Mesenchymal stem cell (in vitro differentiated cells and primary cell): ENCODE data around the gene TMEM184C.

ENCODE experiments used
- DNase-seq: peaks from one replicate; pipeline ENCODE4 v3.0.0-alpha.2; 2013
- H2AFZ ChIP-seq: one replicate; pipeline ENCODE4 v1.6.1; 2013; ENCODE audit warnings: low read depth, mild to moderate bottlenecking, control low read depth, inconsistent platforms, low read length, moderate library complexity
- H2AK5ac ChIP-seq: 2 replicates; pipeline ENCODE4 v1.6.1; 2013; ENCODE audit warnings: low read length, moderate library complexity, mild to moderate bottlenecking, inconsistent platforms; ENCODE audit not compliant: severe bottlenecking
- H2BK120ac ChIP-seq: one replicate; pipeline ENCODE4 v1.6.1; 2013; ENCODE audit warnings: low read depth, mild to moderate bottlenecking, inconsistent platforms, low read length, moderate library complexity
- H2BK12ac ChIP-seq, 2 experiments: one replicate each; pipeline ENCODE4 v1.6.1; 2013; ENCODE audit warnings: inconsistent platforms in 2 of 2, low read length in 2 of 2, mild to moderate bottlenecking in 2 of 2, moderate library complexity in 2 of 2, control low read depth in 1 of 2
- H2BK15ac ChIP-seq: one replicate; pipeline ENCODE4 v1.6.1; 2013; ENCODE audit warnings: mild to moderate bottlenecking, low read depth, inconsistent platforms; ENCODE audit not compliant: poor library complexity, severe bottlenecking
- H2BK5ac ChIP-seq: 2 replicates; pipeline ENCODE4 v1.6.1; 2013; ENCODE audit warnings: low read depth, mild to moderate bottlenecking, low read length, control low read depth, inconsistent platforms; ENCODE audit not compliant: poor library complexity, severe bottlenecking
- H3K14ac ChIP-seq, 2 experiments: one replicate each; pipeline ENCODE4 v1.6.1; 2013; ENCODE audit warnings: inconsistent platforms in 2 of 2, low read length in 2 of 2, control low read depth in 1 of 2, mild to moderate bottlenecking in 1 of 2, moderate library complexity in 1 of 2
- H3K18ac ChIP-seq, 2 experiments: one replicate each; pipeline ENCODE4 v1.6.1; 2013; ENCODE audit warnings: inconsistent platforms in 2 of 2, low read length in 2 of 2, control low read depth in 1 of 2, low read depth in 1 of 2, mild to moderate bottlenecking in 1 of 2
- H3K23ac ChIP-seq, 2 experiments: one replicate each; pipeline ENCODE4 v1.6.1; 2013; ENCODE audit warnings: inconsistent platforms in 2 of 2, low read length in 2 of 2, mild to moderate bottlenecking in 2 of 2, moderate library complexity in 2 of 2, control low read depth in 1 of 2
- H3K27ac ChIP-seq: 2 replicates; pipeline ENCODE4 v1.5.1; 2013; ENCODE audit warnings: mild to moderate bottlenecking, moderate library complexity, low read length, control low read depth, inconsistent platforms; ENCODE audit not compliant: poor library complexity, severe bottlenecking
- H3K27me3 ChIP-seq, 2 experiments: 2 replicates each; pipeline versions ENCODE4 v1.6.1 to v1.7.0; 2013; ENCODE audit warnings: low read length in 2 of 2, mild to moderate bottlenecking in 2 of 2, moderate library complexity in 2 of 2, control low read depth in 1 of 2, inconsistent platforms in 1 of 2; ENCODE audit not compliant: control insufficient read depth in 1 of 2, insufficient read depth in 1 of 2
- H3K36me3 ChIP-seq, 2 experiments: 2 replicates each; pipeline versions ENCODE4 v1.6.1 to v1.7.0; 2013; ENCODE audit warnings: low read length in 2 of 2, control low read depth in 1 of 2, inconsistent platforms in 1 of 2, low read depth in 1 of 2, mild to moderate bottlenecking in 1 of 2; ENCODE audit not compliant: insufficient read depth in 2 of 2, control insufficient read depth in 1 of 2
- H3K4ac ChIP-seq, 2 experiments: one replicate each; pipeline ENCODE4 v1.6.1; 2013; ENCODE audit warnings: inconsistent platforms in 2 of 2, low read length in 2 of 2, mild to moderate bottlenecking in 2 of 2, moderate library complexity in 2 of 2, control low read depth in 1 of 2, low read depth in 1 of 2
- H3K4me1 ChIP-seq: 2 replicates; pipeline ENCODE4 v1.6.1; 2013; ENCODE audit warnings: low read depth, low read length, control low read depth; ENCODE audit not compliant: control insufficient read depth, insufficient read depth
- H3K4me2 ChIP-seq: 2 replicates; pipeline ENCODE4 v1.6.1; 2013; ENCODE audit warnings: low read length, mild to moderate bottlenecking, inconsistent platforms; ENCODE audit not compliant: poor library complexity, severe bottlenecking
- H3K4me3 ChIP-seq, 2 experiments: 2 replicates each; pipeline versions ENCODE4 v1.5.1 to v1.7.0; 2013; ENCODE audit warnings: low read length in 2 of 2, mild to moderate bottlenecking in 2 of 2, control low read depth in 1 of 2, low read depth in 1 of 2; ENCODE audit not compliant: insufficient read depth in 1 of 2
- H3K79me1 ChIP-seq: replicated peaks from 2 replicates; pipeline ENCODE4 v1.6.1; 2013; ENCODE audit warnings: mild to moderate bottlenecking, control low read depth, low read length, inconsistent platforms; ENCODE audit not compliant: poor library complexity, severe bottlenecking
- H3K9ac ChIP-seq: 2 replicates; pipeline ENCODE4 v1.7.0; 2013; ENCODE audit warnings: mild to moderate bottlenecking, low read length, moderate library complexity
- H3K9me3 ChIP-seq: 2 replicates; pipeline ENCODE4 v1.7.0; 2013; ENCODE audit warnings: mild to moderate bottlenecking, low read length; ENCODE audit not compliant: control insufficient read depth
- H4K8ac ChIP-seq: one replicate; pipeline ENCODE4 v1.6.1; 2013; ENCODE audit warnings: inconsistent platforms, mild to moderate bottlenecking, low read length, moderate library complexity
- H4K91ac ChIP-seq: one replicate; pipeline ENCODE4 v1.6.1; 2013; ENCODE audit warnings: mild to moderate bottlenecking, low read length, inconsistent platforms
- WGBS: methylation state at CpG from one replicate; pipeline ENCODE4 v1.1.7; 2013; ENCODE audit warnings: mixed read lengths; 5-methylcytosine and 5-hydroxymethylcytosine counted together

TMEM184C gene

DNA sequence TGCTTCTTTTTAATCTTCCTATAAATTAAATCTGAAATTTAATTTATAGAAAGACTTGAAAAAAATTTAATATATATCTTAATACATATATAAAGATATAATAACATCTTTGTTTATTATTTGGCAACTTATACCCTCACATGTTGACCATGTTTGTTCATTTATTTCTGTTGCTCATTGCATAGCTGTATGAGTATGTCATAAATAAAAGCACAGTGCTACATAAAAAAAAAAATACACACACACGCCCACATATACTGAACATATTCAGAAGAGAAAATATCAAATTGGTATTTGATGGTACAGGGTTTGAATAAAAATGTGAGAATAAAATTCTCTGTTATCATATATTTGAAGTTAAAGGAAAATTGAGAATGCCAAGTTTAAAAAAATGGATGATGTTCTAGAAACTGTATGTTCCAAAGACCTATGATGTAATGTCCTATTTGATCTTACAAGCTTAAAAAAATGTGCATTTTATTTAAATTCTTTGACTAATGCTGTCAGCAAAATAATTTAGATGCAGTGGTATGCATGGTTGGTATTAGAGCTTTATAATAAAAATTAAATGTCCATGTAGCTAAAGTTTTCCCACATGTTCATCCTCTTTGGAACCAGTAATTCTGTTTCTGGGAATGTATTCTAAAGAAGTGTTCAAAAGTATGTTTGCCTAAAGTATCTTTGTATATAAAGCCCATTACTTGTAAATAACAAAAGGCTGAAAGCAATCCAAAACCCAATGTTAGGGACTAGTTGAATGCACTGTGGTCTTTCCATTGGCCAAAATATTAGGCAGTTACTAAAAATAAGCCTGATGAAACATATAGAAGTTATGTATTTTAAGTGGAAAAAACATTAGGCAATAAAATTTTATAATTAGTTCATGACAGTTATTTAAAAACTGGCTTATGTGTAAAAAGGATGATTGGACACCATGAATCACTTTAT is 12.9 kb downstream of the TMEM184C start:
- Histone ChIP-seq H3K18ac (no peak overlapping the region), H3K27ac (no peak overlapping the region), H2AFZ (no peak overlapping the region), H3K27me3 (no peaks in the 10 kb centered on the region), H3K4me2 (no peak overlapping the region), H3K4ac (no peak overlapping the region), H4K8ac (no peak overlapping the region), H3K9me3 (no peaks in the 10 kb centered on the region), H3K14ac (no peak overlapping the region), H3K9ac (no peak overlapping the region), H3K79me1 (peaks cover 11% of the 10 kb centered on the region), H3K4me3 (no peak overlapping the region), H3K36me3 (peaks cover 24 to 98% of the 10 kb centered on the region in 2 experiments), H3K4me1 (no peaks in the 10 kb centered on the region), H4K91ac (no peak overlapping the region), H2AK5ac (no peak overlapping the region), H3K23ac (no peak overlapping the region), H2BK120ac (no peak overlapping the region), H2BK5ac (no peak overlapping the region), H2BK12ac (no peak overlapping the region), H2BK15ac (no peak overlapping the region)
- DNase-seq = no peak
- WGBS = no CpG with 5 or more reads among the region's 1 CpG

DNA sequence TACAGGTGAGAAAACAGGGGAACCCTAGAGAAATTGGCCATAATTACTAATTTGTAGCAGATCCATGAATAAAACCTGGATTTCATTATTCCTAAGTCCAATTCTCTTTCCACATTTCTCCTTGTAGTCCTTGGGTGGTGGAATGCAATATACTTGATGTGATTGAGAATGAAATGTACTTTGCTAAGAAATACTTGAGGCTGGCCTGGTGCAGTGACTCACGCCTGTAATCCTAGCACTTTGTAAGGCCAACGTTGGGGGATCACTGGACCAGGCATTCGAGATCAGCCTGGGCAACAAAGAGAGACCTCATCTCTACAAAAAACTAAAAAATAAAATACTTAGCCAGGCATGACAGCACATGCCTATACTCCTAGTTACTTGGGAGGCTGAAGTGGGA is 15.9 kb downstream of the TMEM184C start:
- H3K4me1 ChIP-seq = no peaks in the 10 kb centered on the region
- no peak overlapping the region for H3K9ac ChIP-seq
- H3K27ac ChIP-seq = peak overlapping the region; percentile 47
- H3K4ac ChIP-seq = no peak overlapping the region
- peaks cover 11% of the 10 kb centered on the region for H3K9me3 ChIP-seq
- no peaks in the 10 kb centered on the region for H3K27me3 ChIP-seq
- peaks cover 10 to 98% of the 10 kb centered on the region in 2 experiments for H3K36me3 ChIP-seq
- no peak overlapping the region for H2AK5ac ChIP-seq
- H2AFZ ChIP-seq = no peak overlapping the region
- no peak overlapping the region for H2BK5ac ChIP-seq
- no peak overlapping the region for H3K14ac ChIP-seq
- WGBS = 80% methylated on average over 3 of the region's 3 CpGs
- H2BK120ac ChIP-seq = no peak overlapping the region
- no peak overlapping the region for H2BK15ac ChIP-seq
- H4K91ac ChIP-seq = no peak overlapping the region
- H4K8ac ChIP-seq = no peak overlapping the region
- no peak overlapping the region for H3K18ac ChIP-seq
- peaks cover 2% of the 10 kb centered on the region for H3K79me1 ChIP-seq
- peak; percentile 15 for DNase-seq
- no peak overlapping the region for H2BK12ac ChIP-seq
- H3K4me3 ChIP-seq = no peak overlapping the region
- H3K23ac ChIP-seq = no peak overlapping the region
- H3K4me2 ChIP-seq = no peak overlapping the region

DNA sequence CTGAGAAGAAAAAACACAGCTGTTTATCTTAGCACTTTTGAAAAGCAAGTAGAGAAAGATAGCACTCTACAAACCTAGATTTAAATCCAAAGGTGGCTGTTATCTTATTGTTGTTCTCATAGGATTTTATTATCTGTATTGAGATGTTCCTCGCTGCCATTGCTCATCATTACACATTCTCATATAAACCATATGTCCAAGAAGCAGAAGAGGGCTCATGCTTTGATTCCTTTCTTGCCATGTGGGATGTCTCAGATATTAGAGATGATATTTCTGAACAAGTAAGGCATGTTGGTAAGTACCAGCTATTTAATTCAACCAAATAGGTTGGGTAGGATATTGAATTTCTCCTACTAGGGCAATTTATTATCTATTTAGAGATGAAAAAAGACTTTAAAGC is 16.4 kb downstream of the TMEM184C start:
- WGBS = no CpG with 5 or more reads among the region's 1 CpG

DNA sequence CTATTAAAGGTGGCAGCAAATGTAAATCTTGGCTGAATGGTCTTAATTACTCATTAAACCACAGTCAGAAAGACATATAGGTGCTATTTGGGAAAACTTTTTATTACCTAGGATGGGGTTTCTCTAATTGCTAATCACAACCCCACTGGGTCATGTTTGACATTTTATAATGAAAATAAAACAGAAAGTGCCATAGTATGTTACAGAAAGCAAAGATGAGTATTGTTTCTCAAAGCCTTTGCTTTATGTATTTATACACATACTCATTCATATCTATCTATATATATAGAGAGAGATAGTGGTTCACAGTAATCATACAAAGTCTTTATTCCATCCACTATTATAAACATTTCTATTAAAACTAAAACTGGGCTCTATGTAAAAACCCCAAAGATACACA is 18.2 kb downstream of the TMEM184C start:
- Histone ChIP-seq H3K14ac (no peak overlapping the region), H3K9me3 (peaks cover 11% of the 10 kb centered on the region), H3K9ac (no peak overlapping the region), H4K8ac (no peak overlapping the region), H2AK5ac (no peak overlapping the region), H3K4me1 (no peaks in the 10 kb centered on the region), H3K27me3 (no peaks in the 10 kb centered on the region), H3K27ac (no peak overlapping the region), H2BK12ac (no peak overlapping the region), H2BK15ac (no peak overlapping the region), H2AFZ (no peak overlapping the region), H3K23ac (no peak overlapping the region), H3K79me1 (peaks cover 3% of the 10 kb centered on the region), H3K4me2 (no peak overlapping the region), H4K91ac (no peak overlapping the region), H3K4ac (no peak overlapping the region), H3K4me3 (no peak overlapping the region), H2BK5ac (no peak overlapping the region), H3K36me3 (peaks cover 10 to 85% of the 10 kb centered on the region in 2 experiments), H2BK120ac (no peak overlapping the region), H3K18ac (no peak overlapping the region)
- no peak for DNase-seq

More for the DNA sequence above, 16.4 kb downstream of the TMEM184C start:
- Histone ChIP-seq H3K27me3 (no peaks in the 10 kb centered on the region), H3K27ac (no peak overlapping the region), H3K4ac (no peak overlapping the region), H3K4me1 (no peaks in the 10 kb centered on the region), H2AK5ac (no peak overlapping the region), H4K8ac (no peak overlapping the region), H3K18ac (no peak overlapping the region), H3K14ac (no peak overlapping the region), H2AFZ (no peak overlapping the region), H2BK12ac (no peak overlapping the region), H3K23ac (no peak overlapping the region), H3K9ac (no peak overlapping the region), H3K4me2 (no peak overlapping the region), H2BK120ac (no peak overlapping the region), H3K36me3 (peaks cover 10 to 98% of the 10 kb centered on the region in 2 experiments), H3K4me3 (no peak overlapping the region), H2BK15ac (no peak overlapping the region), H3K79me1 (peaks cover 2% of the 10 kb centered on the region), H4K91ac (no peak overlapping the region), H3K9me3 (peaks cover 11% of the 10 kb centered on the region), H2BK5ac (no peak overlapping the region)
- no peak for DNase-seq
